Spleen (tissue), 11 donors: ENCODE data around the gene ZFP42. TPM values are rescaled to one million over a fixed set of nuclear protein-coding genes. Genes with fewer than 3 reads are reported as not detected.

Experiments
- DNase-seq: peaks from one replicate; pipeline ENCODE4 v3.0.0-alpha.2; 2020
- H3K27ac ChIP-seq, 8 donors: fragments of 200-600 bp; sonication (generic) in 7 of 8; 1 replicate in 4 of 8; 2 replicates in 4 of 8; pipeline versions ENCODE4 v1.5.0 to v1.8.0; 2016 to 2021; ENCODE audit warnings: inconsistent platforms in 4 of 8, mild to moderate bottlenecking in 4 of 8, moderate library complexity in 1 of 8
- H3K27me3 ChIP-seq, 7 donors: fragments of 200-600 bp; sonication (generic) in 6 of 7; replicated peaks in 1 of 7; 1 replicate in 4 of 7; 2 replicates in 3 of 7; pipeline versions ENCODE4 v1.5.0 to v1.8.0; 2016 to 2021; ENCODE audit warnings: inconsistent platforms in 3 of 7, mild to moderate bottlenecking in 1 of 7
- H3K36me3 ChIP-seq, 6 donors: fragments of 200-600 bp; sonication (generic) in 5 of 6; 1 replicate in 4 of 6; 2 replicates in 2 of 6; pipeline versions ENCODE4 v1.5.0 to v1.8.0; 2016 to 2021; ENCODE audit warnings: inconsistent platforms in 2 of 6
- H3K4me1 ChIP-seq, 6 donors: fragments of 200-600 bp; sonication (generic) in 5 of 6; 1 replicate in 3 of 6; 2 replicates in 3 of 6; pipeline versions ENCODE4 v1.5.0 to v1.8.0; 2016 to 2021; ENCODE audit warnings: inconsistent platforms in 3 of 6
- H3K4me3 ChIP-seq, 8 donors: fragments of 200-600 bp; sonication (generic) in 7 of 8; 1 replicate in 4 of 8; 2 replicates in 4 of 8; pipeline versions ENCODE4 v1.5.0 to v1.8.0; 2016 to 2021; ENCODE audit warnings: inconsistent platforms in 4 of 8, mild to moderate bottlenecking in 4 of 8, moderate library complexity in 2 of 8
- H3K9me3 ChIP-seq, 8 donors: fragments of 200-600 bp; sonication (generic) in 7 of 8; 1 replicate in 4 of 8; 2 replicates in 4 of 8; pipeline versions ENCODE4 v1.5.0 to v1.8.0; 2016 to 2021; ENCODE audit warnings: inconsistent platforms in 4 of 8
- POLR2A ChIP-seq, 3 donors: fragments of 450-650 bp; IDR thresholded peaks; one replicate each; pipeline ENCODE4 v1.5.1; 2017; ENCODE audit warnings: antibody characterized with exemption in 3 of 3, mild to moderate bottlenecking in 1 of 3
- POLR2AphosphoS5 ChIP-seq, 3 donors: sonication (generic); formaldehyde crosslinking; IDR thresholded peaks; one replicate each; pipeline ENCODE4 v1.5.1; 2017; ENCODE audit warnings: antibody characterized with exemption in 3 of 3
- WGBS, 5 donors: extraction: QIAGEN DNeasy Blood & Tissue Kit in 3 of 5; methylation state at CpG; one replicate each; pipeline versions ENCODE4 v1.1.5 to v1.1.7; 2013 to 2018; 5-methylcytosine and 5-hydroxymethylcytosine counted together
- intact Hi-C: fragments of 100-400 bp; cut with DNase I; formaldehyde crosslinking; loops from one replicate; pipeline ENCODE4 v1.15.0; 2023; ENCODE audit warnings: low total_unique reads
- polyA plus RNA-seq, 3 donors: library from polyadenylated mRNA; stranded (reverse); fragments of 200-250 nt; gene quantifications; one replicate each; pipeline ENCODE4 v1.2.1, GENCODE V29; 2013
- total RNA-seq, 7 donors: library from RNA; depleted of rRNA in 3 of 7; stranded (reverse); fragments of >200 nt in 3 of 7; fragmentation: NEBNext Ultra II Directional in 4 of 7; extraction: Animal tissue kit (Norgen Biotek cat#: 25700) in 4 of 7; gene quantifications; one replicate each; pipeline versions ENCODE4 v1.1.0 to v1.2.1, GENCODE V29; 2016 to 2021
- TF ChIP-seq, protein P1 (sequence below), 11 experiments: fragments of 200-600 bp in 7 of 11; fragments of 450-650 bp in 4 of 11; sonication (generic) in 4 of 11; IDR thresholded peaks in 8 of 11; conservative IDR thresholded peaks in 3 of 11; 1 replicate in 7 of 11; 2 replicates in 4 of 11; pipeline versions ENCODE4 v1.4.0 to v1.8.0; 2016 to 2021; ENCODE audit warnings: antibody characterized with exemption in 11 of 11, inconsistent platforms in 4 of 11, mild to moderate bottlenecking in 1 of 11
- donor health status: healthy with polysubstance abuse.
- donor health status: DM: no; HTN: no; CAD: no; lungs with moderate emphysema.
- donor health status: DM: no; HTN: no; CAD: no.
- donor health status: Bipolar disorder and iron deficiency.
- donor health status: healthy.
- donor health status: DM: no; HTN: no; CAD: no.
- donor health status: DM: yes; HTN: yes; CAD: no.

ZFP42 gene
- total and polyA plus RNA-seq, 10 donors = not detected

DNA sequence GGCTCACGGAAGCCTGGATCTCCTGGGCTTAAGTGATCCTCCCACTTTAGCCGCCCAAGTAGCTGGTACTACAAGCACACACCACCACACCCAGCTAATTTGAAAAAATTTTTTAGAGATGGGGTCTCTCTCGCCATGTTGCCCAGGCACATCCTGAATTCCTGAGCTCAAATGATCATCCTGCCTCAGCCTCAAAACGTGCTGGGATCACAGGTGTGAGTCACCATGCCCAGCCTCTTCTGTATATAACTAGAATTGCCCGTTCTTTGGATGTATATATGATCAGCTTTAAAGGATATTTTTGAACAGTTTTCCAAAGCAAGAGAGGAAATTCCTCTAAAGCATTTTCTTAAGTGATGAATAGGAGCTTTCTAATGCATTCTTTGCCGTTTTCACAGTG is 22.7 kb downstream of the ZFP42 start:
- no peaks in the 10 kb centered on the region for H3K4me1 ChIP-seq
- H3K4me3 ChIP-seq = no peak overlapping the region
- 71 to 83% (median 75%) methylated on average over 6 of the region's 6 CpGs for WGBS, 5 donors
- TF ChIP-seq POLR2A (IDR thresholded peaks at IDR 0.05) (no peak), POLR2AphosphoS5 (IDR thresholded peaks at IDR 0.05) (no peak)
- TF ChIP-seq, protein P1, sequence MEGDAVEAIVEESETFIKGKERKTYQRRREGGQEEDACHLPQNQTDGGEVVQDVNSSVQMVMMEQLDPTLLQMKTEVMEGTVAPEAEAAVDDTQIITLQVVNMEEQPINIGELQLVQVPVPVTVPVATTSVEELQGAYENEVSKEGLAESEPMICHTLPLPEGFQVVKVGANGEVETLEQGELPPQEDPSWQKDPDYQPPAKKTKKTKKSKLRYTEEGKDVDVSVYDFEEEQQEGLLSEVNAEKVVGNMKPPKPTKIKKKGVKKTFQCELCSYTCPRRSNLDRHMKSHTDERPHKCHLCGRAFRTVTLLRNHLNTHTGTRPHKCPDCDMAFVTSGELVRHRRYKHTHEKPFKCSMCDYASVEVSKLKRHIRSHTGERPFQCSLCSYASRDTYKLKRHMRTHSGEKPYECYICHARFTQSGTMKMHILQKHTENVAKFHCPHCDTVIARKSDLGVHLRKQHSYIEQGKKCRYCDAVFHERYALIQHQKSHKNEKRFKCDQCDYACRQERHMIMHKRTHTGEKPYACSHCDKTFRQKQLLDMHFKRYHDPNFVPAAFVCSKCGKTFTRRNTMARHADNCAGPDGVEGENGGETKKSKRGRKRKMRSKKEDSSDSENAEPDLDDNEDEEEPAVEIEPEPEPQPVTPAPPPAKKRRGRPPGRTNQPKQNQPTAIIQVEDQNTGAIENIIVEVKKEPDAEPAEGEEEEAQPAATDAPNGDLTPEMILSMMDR (IDR thresholded peaks at IDR 0.05 in 8 of 11, conservative IDR thresholded peaks at IDR 0.05 in 3 of 11) = no peak
- H3K27ac ChIP-seq = no peak overlapping the region
- peaks cover 0 to 5% (median 0%) of the 10 kb centered on the region in 8 donors for H3K9me3 ChIP-seq
- DNase-seq = no peak
- H3K27me3 ChIP-seq = no peaks in the 10 kb centered on the region
- intact Hi-C loops = no loop called here
- no peaks in the 10 kb centered on the region for H3K36me3 ChIP-seq

DNA sequence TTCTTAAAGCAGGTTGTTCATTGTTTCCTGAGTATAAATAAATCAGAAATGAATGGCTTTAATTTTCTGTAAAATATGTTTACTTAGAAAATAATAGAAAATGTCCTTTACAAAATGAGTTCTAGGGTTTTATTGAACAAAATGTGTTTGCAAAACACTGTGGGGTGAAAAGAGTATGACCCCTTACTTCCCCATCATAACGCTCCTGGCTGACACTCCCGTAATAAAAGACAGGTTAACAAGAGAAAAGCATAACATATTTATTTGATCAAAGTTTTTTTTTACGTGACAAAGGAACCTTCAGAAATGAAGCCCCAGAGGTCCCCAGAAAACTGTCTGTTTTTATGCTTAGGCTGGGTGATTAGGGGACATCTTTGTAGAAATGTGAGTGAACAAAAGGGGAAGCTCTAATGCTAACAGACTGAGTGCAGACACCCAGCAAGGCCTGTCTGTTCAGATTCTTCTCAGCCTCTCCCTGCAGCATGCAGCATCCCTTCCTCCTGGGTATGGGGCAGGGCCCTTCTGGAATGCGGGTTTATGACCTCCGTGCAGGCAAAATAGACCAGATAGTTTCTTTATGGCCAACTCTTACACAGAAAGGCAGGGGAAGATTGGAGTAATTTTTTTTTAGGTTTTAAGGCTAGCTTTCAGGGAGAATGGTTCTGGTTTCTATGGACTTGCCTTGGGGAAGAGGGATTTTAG is 26.1 kb downstream of the ZFP42 start:
- 57 to 62% (median 59%) methylated on average over 5 of the region's 5 CpGs for WGBS, 5 donors
- no peaks in the 10 kb centered on the region for H3K4me1 ChIP-seq
- no peak for TF ChIP-seq POLR2A (IDR thresholded peaks at IDR 0.05)
- TF ChIP-seq, protein P1 (IDR thresholded peaks at IDR 0.05 in 8 of 11, conservative IDR thresholded peaks at IDR 0.05 in 3 of 11) = no peak
- no peak for TF ChIP-seq POLR2AphosphoS5 (IDR thresholded peaks at IDR 0.05)
- intact Hi-C loops = no loop called here
- no peak overlapping the region for H3K4me3 ChIP-seq
- no peaks in the 10 kb centered on the region for H3K27me3 ChIP-seq
- no peak overlapping the region for H3K27ac ChIP-seq
- no peaks in the 10 kb centered on the region for H3K36me3 ChIP-seq
- H3K9me3 ChIP-seq = peaks cover 0 to 10% (median 0%) of the 10 kb centered on the region in 8 donors
- DNase-seq = no peak

DNA sequence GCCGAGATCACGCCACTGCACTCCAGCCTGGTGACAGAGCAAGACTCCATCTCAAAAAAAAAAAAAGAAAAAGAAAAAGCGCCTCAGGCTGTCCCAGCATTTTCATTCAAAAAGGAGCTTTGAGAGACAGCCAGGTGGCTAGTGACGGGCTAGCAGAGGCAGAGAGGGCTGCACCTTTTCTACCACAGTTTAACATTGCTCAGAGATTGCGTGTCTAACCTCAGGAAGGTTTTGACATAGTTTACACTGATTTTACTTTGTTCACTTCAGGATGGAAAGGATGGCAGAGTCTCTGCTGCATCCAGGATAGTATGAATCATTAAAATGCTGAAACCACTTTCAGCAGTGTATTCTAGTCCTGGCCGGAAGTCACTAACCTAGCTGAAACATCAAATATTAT is 28.1 kb downstream of the ZFP42 start:
- TF ChIP-seq POLR2AphosphoS5 (IDR thresholded peaks at IDR 0.05) (no peak), POLR2A (IDR thresholded peaks at IDR 0.05) (no peak)
- TF ChIP-seq, protein P1 (IDR thresholded peaks at IDR 0.05 in 8 of 11, conservative IDR thresholded peaks at IDR 0.05 in 3 of 11) = no peak

DNA sequence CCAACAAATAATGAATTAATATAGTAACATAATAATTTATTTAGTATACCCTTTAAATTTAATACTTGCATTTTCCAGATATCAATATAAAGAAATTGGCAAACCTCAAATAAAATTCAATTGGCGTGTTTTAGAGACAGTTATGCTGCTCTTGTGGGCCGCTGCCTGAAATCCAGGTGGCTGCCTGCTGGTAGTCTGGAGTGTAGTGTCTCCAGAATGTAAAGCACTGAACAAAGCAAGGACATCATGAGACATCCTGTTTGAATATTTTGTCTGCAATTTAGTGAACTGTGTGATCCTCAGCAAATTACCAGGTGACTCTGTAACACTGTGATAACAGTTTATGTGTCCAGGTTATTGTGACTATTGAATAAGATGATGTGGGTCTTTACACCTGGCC is 29.9 kb downstream of the ZFP42 start:
- no peak overlapping the region for H3K4me3 ChIP-seq
- no peaks in the 10 kb centered on the region for H3K27me3 ChIP-seq
- no peak overlapping the region for H3K27ac ChIP-seq
- no peaks in the 10 kb centered on the region for H3K4me1 ChIP-seq
- DNase-seq = no peak
- no peak for TF ChIP-seq POLR2A (IDR thresholded peaks at IDR 0.05)
- TF ChIP-seq, protein P1 (IDR thresholded peaks at IDR 0.05 in 8 of 11, conservative IDR thresholded peaks at IDR 0.05 in 3 of 11) = no peak
- TF ChIP-seq POLR2AphosphoS5 (IDR thresholded peaks at IDR 0.05) = no peak
- H3K36me3 ChIP-seq = no peaks in the 10 kb centered on the region
- 79 to 89% (median 83%) methylated on average over 2 of the region's 2 CpGs for WGBS, 5 donors
- intact Hi-C loops = no loop called here
- H3K9me3 ChIP-seq = peaks cover 0 to 7% (median 0%) of the 10 kb centered on the region in 8 donors

More for the DNA sequence above, 28.1 kb downstream of the ZFP42 start:
- 68 to 91% (median 84%) methylated on average over 4 to 6 of the region's 6 CpGs for WGBS, 5 donors
- no peak for DNase-seq
- peaks cover 0 to 10% (median 0%) of the 10 kb centered on the region in 8 donors for H3K9me3 ChIP-seq
- no peak overlapping the region for H3K4me3 ChIP-seq
- intact Hi-C loops = no loop called here
- no peaks in the 10 kb centered on the region for H3K27me3 ChIP-seq
- no peaks in the 10 kb centered on the region for H3K36me3 ChIP-seq
- no peaks in the 10 kb centered on the region for H3K4me1 ChIP-seq
- H3K27ac ChIP-seq = no peak overlapping the region
